Thyroid gland (tissue), 4 donors: Measurements from ENCODE around the gene TMEM200B. TPM values are rescaled to one million over a fixed set of nuclear protein-coding genes. Genes with fewer than 3 reads are reported as not detected.

Experiments used
- DNase-seq, 2 donors: peaks; one replicate each; pipeline ENCODE4 v3.0.0-alpha.2; 2019
- H3K27ac ChIP-seq, 3 donors: fragments of 200-600 bp; sonication (generic); 1 replicate in 2 of 3; 2 replicates in 1 of 3; pipeline ENCODE4 v1.5.1; 2016 to 2019; ENCODE audit warnings: mild to moderate bottlenecking in 1 of 3, moderate library complexity in 1 of 3
- H3K27me3 ChIP-seq: fragments of 200-600 bp; sonication (generic); one replicate; pipeline ENCODE4 v1.5.1; 2019
- H3K36me3 ChIP-seq, 2 donors: fragments of 200-600 bp; sonication (generic); one replicate each; pipeline ENCODE4 v1.5.1; 2016 to 2019
- H3K4me1 ChIP-seq, 2 donors: fragments of 200-600 bp; sonication (generic); one replicate each; pipeline ENCODE4 v1.5.1; 2017 to 2019
- H3K4me3 ChIP-seq, 3 donors: fragments of 200-600 bp; sonication (generic); replicated peaks in 1 of 3; 1 replicate in 2 of 3; 2 replicates in 1 of 3; pipeline ENCODE4 v1.5.1; 2016; ENCODE audit warnings: mild to moderate bottlenecking in 1 of 3
- H3K9me3 ChIP-seq: fragments of 200-600 bp; sonication (generic); one replicate; pipeline ENCODE4 v1.5.1; 2017
- POLR2A ChIP-seq, 2 donors: fragments of 450-650 bp; IDR thresholded peaks; one replicate each; pipeline ENCODE4 v1.6.1; 2017; ENCODE audit warnings: antibody characterized with exemption in 2 of 2, mild to moderate bottlenecking in 2 of 2, moderate library complexity in 1 of 2
- WGBS, 2 donors: methylation state at CpG; one replicate each; pipeline ENCODE4 v1.1.5; 2017; 5-methylcytosine and 5-hydroxymethylcytosine counted together
- intact Hi-C: fragments of 100-400 bp; cut with DNase I; formaldehyde crosslinking; loops from one replicate; pipeline ENCODE4 v1.15.1; 2023
- total RNA-seq, 4 donors: library from RNA; depleted of rRNA; stranded (reverse); fragments of >200 nt; gene quantifications; one replicate each; pipeline ENCODE4 v1.2.3, GENCODE V29; 2016
- TF ChIP-seq, protein P1 (sequence below), 6 experiments: fragments of 200-600 bp in 3 of 6; fragments of 450-650 bp in 3 of 6; sonication (generic) in 3 of 6; IDR thresholded peaks; one replicate each; pipeline ENCODE4 v1.5.1; 2016 to 2019; ENCODE audit warnings: antibody characterized with exemption in 6 of 6, mild to moderate bottlenecking in 2 of 6, inconsistent platforms in 1 of 6, moderate library complexity in 1 of 6

TMEM200B gene
- total RNA-seq, 4 donors from 2014 or later, result 1.9 to 8.2 (median 2.7) TPM

DNA sequence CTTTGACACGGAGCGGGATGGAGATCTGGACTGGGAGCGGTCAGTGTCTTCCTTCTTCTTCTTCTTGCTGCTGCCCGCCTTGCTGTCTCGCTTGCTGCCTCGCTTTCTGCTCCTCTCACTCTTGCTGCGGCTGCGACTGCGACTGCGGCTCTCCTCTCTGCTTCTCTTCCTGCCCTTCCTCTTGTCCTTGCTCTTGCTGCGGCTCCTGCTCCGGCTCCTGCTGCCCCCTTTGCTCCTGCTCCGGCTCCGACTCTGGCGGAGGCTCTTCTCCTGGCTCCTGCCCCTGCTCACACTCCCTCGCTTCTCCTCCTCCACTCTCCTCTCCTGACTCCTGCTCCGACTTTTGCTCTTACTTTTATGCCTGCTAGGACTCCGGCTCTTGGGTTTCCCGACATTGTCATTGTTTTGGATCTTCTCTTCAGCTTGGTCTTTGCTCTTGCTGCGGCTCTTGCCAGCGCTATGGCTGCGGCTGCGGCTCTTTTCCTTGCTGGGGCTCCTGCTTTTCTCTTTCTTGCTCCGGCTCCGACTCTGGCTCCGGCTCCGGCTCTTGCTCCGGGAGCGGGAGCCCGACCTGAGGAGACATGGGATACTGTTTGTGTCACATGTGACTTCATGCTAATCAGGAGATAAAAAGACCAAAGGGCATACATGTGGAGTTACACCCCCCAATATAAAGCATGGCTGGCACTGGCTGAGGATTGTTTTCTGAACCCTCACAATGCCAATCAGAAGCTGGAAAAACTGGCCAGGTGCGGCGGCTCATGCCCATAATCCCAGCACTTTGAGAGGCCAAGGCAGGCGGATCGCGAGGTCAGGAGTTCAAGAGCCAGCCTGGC is 25.2 kb upstream of the TMEM200B start:
- Histone ChIP-seq H3K4me3 (no peak overlapping the region), H3K27me3 (no peaks in the 10 kb centered on the region), H3K27ac (no peak overlapping the region), H3K36me3 (peaks cover 75 to 78% of the 10 kb centered on the region in 2 donors), H3K9me3 (no peaks in the 10 kb centered on the region), H3K4me1 (no peaks in the 10 kb centered on the region)
- 96% methylated on average over 35 of the region's 35 CpGs for WGBS, 2 donors
- TF ChIP-seq POLR2A (IDR thresholded peaks at IDR 0.05), result no peak
- TF ChIP-seq, protein P1, sequence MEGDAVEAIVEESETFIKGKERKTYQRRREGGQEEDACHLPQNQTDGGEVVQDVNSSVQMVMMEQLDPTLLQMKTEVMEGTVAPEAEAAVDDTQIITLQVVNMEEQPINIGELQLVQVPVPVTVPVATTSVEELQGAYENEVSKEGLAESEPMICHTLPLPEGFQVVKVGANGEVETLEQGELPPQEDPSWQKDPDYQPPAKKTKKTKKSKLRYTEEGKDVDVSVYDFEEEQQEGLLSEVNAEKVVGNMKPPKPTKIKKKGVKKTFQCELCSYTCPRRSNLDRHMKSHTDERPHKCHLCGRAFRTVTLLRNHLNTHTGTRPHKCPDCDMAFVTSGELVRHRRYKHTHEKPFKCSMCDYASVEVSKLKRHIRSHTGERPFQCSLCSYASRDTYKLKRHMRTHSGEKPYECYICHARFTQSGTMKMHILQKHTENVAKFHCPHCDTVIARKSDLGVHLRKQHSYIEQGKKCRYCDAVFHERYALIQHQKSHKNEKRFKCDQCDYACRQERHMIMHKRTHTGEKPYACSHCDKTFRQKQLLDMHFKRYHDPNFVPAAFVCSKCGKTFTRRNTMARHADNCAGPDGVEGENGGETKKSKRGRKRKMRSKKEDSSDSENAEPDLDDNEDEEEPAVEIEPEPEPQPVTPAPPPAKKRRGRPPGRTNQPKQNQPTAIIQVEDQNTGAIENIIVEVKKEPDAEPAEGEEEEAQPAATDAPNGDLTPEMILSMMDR (IDR thresholded peaks at IDR 0.05), result no peak
- no peak for DNase-seq
- intact Hi-C loops, result no loop called here

DNA sequence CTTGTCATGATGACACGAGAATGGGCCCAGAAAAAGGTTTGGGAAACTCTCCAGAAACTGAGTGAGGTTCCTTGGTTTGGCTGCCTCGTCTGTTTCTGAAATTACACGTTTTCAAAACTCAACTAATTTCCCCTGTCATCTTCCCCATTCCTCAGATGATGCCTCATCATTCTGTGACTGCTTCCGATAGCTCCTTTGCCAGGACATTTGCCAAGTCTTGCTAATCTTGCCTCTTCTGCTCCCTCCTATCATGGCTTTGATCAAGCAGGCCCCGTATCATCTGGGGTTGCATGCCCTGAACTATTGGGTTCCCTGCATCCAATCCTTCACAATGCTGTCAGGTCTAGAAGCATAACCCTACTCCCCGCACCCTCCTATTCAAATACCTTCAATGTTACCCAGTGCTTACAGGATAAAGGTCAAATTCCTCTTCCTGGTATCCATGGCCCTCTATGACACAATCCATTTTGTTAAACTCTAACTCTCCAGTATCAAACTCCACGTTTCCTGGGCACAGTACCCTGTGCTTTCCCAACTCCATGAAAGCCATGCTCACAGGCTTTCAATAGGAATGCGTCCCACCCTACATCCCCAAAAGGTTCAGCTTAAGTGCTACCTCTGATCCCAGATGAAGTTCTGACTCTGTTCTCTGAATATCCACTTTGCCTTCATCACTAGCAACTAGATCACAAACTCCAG is 22.2 kb upstream of the TMEM200B start:
- Histone ChIP-seq H3K4me1 (no peaks in the 10 kb centered on the region), H3K27ac (no peak overlapping the region), H3K27me3 (no peaks in the 10 kb centered on the region), H3K4me3 (no peak overlapping the region), H3K9me3 (no peaks in the 10 kb centered on the region), H3K36me3 (peaks cover 48 to 50% of the 10 kb centered on the region in 2 donors)
- intact Hi-C loops, result no loop called here
- no peak for DNase-seq
- 84 to 91% methylated on average over 8 of the region's 8 CpGs for WGBS, 2 donors
- TF ChIP-seq, protein P1 (IDR thresholded peaks at IDR 0.05), result no peak
- TF ChIP-seq POLR2A (IDR thresholded peaks at IDR 0.05), result no peak

DNA sequence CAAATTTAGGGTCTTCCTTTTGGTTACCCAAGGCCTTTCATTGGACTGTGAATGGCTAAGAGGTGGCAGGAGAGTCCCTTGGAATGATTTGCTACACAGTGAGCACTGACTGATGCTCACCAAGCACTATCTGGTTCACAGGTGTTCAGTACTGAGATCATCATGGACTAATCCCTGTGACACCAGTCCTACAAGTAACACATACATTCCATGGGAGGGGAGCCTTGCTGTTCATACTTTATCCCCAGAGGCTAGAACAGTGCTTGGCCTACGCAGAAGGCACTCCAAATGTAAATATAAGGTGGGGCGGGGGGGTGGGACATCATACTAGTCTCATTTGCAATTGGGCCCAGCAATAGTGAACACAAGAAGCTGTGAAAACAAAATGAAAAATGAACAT is 20.5 kb upstream of the TMEM200B start:
- no peak for DNase-seq
- no peak overlapping the region for H3K4me3 ChIP-seq
- H3K27ac ChIP-seq, result no peak overlapping the region
- H3K27me3 ChIP-seq, result no peaks in the 10 kb centered on the region
- no peaks in the 10 kb centered on the region for H3K4me1 ChIP-seq
- H3K36me3 ChIP-seq, result peaks cover 31 to 33% of the 10 kb centered on the region in 2 donors
- intact Hi-C loops, result no loop called here
- no peaks in the 10 kb centered on the region for H3K9me3 ChIP-seq
- no peak for TF ChIP-seq POLR2A (IDR thresholded peaks at IDR 0.05)
- TF ChIP-seq, protein P1 (IDR thresholded peaks at IDR 0.05), result no peak
- 94% methylated on average over 2 of the region's 2 CpGs for WGBS, 2 donors

DNA sequence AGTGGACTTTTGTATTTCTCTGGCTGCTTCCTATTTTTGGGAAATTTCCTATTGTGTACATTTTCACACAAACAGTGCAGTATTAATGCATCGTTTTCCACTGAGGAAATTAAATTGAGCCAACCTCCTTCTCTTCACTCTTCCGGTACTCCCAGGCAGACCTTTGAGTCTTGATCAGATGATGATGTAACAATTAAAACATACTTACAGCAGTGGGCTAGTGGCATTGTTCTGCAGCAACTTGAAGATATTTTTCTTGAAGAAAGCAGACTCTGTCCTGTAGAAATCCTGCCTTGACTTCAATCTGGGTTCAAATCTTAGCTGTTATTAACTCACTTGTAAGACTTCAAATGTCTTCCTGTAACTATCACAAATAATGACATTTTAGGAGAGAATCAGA is 19.0 kb upstream of the TMEM200B start:
- H3K36me3 ChIP-seq, result peaks cover 16 to 18% of the 10 kb centered on the region in 2 donors
- H3K27me3 ChIP-seq, result no peaks in the 10 kb centered on the region
- intact Hi-C loops, result no loop called here
- no peaks in the 10 kb centered on the region for H3K9me3 ChIP-seq
- H3K27ac ChIP-seq, result no peak overlapping the region
- H3K4me3 ChIP-seq, result no peak overlapping the region
- DNase-seq, result no peak
- H3K4me1 ChIP-seq, result no peaks in the 10 kb centered on the region
- TF ChIP-seq, protein P1 (IDR thresholded peaks at IDR 0.05), result no peak
- TF ChIP-seq POLR2A (IDR thresholded peaks at IDR 0.05), result no peak
- 84 to 93% methylated on average over 2 of the region's 2 CpGs for WGBS, 2 donors

DNA sequence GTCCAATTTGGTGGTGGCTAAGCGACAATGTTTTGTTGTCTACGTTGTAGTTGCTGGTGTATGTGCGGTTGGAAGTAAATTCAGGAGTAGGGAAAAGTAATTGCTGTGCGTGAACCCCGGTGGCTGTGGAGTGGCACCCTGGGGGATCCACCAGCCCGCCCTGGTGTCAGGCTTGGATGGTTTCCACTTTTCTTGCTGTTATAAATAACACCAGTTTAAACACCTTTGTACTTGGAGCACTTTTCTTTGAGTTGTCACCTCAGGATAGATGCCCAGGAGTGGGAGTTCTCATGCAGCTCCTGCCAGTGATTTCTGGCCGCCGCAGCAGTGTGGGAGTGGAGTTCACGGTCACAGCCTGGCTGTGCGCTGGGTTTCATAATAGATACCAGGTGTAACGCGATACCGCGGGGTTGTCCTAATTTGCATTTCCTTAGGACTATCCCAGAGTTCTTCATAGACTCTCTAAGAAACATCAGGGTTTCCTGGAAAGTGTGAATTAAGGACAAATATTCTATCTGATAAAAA is 12.8 kb upstream of the TMEM200B start:
- Histone ChIP-seq H3K36me3 (no peaks in the 10 kb centered on the region), H3K27ac (no peak overlapping the region), H3K9me3 (no peaks in the 10 kb centered on the region), H3K4me1 (peaks cover 3 to 13% of the 10 kb centered on the region in 2 donors), H3K4me3 (no peak overlapping the region), H3K27me3 (no peaks in the 10 kb centered on the region)
- 56 to 63% methylated on average over 14 of the region's 14 CpGs for WGBS, 2 donors
- DNase-seq, result no peak
- TF ChIP-seq, protein P1 (IDR thresholded peaks at IDR 0.05), result no peak
- no peak for TF ChIP-seq POLR2A (IDR thresholded peaks at IDR 0.05)
- intact Hi-C loops, result no loop called here
